Epithelial cell of esophagus (primary cell): ENCODE measurements around the gene CLEC9A.

ENCODE experiments used
- DNase-seq: peaks from one replicate; pipeline ENCODE4 v3.0.0; 2010; ENCODE audit warnings: low read depth
- H3K4me3 ChIP-seq: 2 replicates; pipeline ENCODE4 v1.5.1; 2011; ENCODE audit warnings: mild to moderate bottlenecking, low read length, control low read depth
- CTCF ChIP-seq: IDR thresholded peaks from 2 replicates; pipeline ENCODE4 v1.5.1; 2011; ENCODE audit warnings: low read depth, mild to moderate bottlenecking, low read length, control low read depth, inconsistent platforms; ENCODE audit not compliant: insufficient read depth; ENCODE audit errors: missing control alignments

The CLEC9A gene

GRCh38 chr12:10069976-10070375 is 39.5 kb downstream of the CLEC9A start:
- TF ChIP-seq CTCF, result no peak

GRCh38 chr12:10070380-10070779 is 39.9 kb downstream of the CLEC9A start:
- no peak for TF ChIP-seq CTCF
- no peak overlapping the region for H3K4me3 ChIP-seq
- no peak for DNase-seq

More at GRCh38 chr12:10069976-10070375, 39.5 kb downstream of the CLEC9A start:
- no peak for DNase-seq
- no peak overlapping the region for H3K4me3 ChIP-seq

- DNase-seq, result no peak
- no peak for TF ChIP-seq CTCF
- H3K4me3 ChIP-seq, result no peak overlapping the region
Observed at GRCh38 chr12:10072131-10072530, 41.6 kb downstream of the CLEC9A start.

- DNase-seq, result peak; percentile 76
- no peak for TF ChIP-seq CTCF
- no peak overlapping the region for H3K4me3 ChIP-seq
Observed at GRCh38 chr12:10073261-10073660, 42.8 kb downstream of the CLEC9A start.

GRCh38 chr12:10075451-10075850 is 45.0 kb downstream of the CLEC9A start:
- no peak overlapping the region for H3K4me3 ChIP-seq
- TF ChIP-seq CTCF, result no peak
- DNase-seq, result no peak

GRCh38 chr12:10082117-10082874 is 51.8 kb downstream of the CLEC9A start:
- no peak for TF ChIP-seq CTCF
- no peak overlapping the region for H3K4me3 ChIP-seq
- DNase-seq, result no peak

- no peak for DNase-seq
- no peak overlapping the region for H3K4me3 ChIP-seq
- no peak for TF ChIP-seq CTCF
Observed at GRCh38 chr12:10084733-10085132, 54.3 kb downstream of the CLEC9A start.
